ENCODE data around the gene ERC2.

Gene ERC2

DNA sequence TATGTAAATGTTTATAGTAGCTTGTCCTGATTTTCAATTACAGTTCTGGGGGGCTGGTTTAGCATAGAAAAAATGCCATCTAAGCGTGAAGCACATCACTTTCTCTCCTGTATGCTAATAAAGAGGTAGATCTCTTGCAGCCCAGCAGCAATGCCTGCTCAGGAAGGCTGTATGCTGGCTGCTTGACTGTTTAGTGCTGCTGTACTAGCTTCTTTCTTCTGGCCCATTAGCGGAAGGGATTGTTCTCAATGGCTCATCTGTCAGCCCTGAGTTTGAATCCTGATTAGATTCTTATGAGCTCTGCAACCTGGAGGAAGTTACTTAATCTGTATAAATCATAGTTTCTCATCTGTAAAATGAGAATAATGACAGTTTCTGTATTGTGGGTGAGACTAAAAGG, 478.9 kb downstream of the ERC2 start:
- DNase-seq (ENCODE audit: low read depth in 2 of 2), result no peak

DNA sequence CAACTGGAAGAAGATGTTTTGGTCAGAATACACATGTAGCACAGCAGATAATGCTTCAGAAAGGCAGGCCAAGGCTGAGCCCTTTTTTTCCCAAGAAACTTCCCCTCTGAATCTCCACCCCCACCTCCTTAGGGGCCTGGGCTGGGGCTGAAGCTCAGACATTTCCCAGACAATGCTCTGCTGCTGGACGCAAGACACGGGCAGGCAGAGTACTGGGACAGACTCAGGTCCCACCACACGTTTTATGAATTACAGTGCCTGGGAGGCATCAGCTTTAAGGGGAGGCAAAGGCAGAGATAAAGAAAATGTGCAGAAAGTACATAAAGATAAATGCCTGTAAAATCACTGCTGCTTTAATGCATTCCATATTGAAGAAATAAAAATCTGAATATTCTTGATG, 479.4 kb downstream of the ERC2 start:
- no peak for DNase-seq (ENCODE audit: low read depth in 2 of 2)

GRCh38 chr3:55984626-55985025, 483.6 kb downstream of the ERC2 start:
- DNase-seq (ENCODE audit: low read depth in 2 of 2), result no peak

DNA sequence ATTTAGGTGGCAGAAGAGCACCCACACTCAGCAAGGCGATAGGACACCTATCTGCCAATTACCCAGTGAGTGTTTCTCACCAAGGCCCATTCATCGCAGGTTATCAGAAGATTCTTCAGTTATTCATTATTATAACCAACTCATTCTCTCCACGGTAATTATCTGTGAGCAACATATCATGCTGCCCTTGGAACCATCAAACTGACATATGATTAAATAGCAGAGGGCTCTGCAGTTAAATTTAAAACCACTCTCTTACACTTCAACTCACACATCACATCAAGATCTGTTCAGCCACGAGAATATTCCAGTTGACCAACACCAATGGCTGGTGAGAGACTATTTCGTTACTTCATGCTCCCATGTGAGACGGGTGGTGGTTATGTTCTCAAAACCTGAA, 489.3 kb downstream of the ERC2 start:
- DNase-seq (ENCODE audit: low read depth in 2 of 2), result no peak

- no peak for DNase-seq (ENCODE audit: low read depth in 2 of 2)
Observed at GRCh38 chr3:55974421-55975165, 493.7 kb downstream of the ERC2 start.

GRCh38 chr3:55969634-55970033, 498.6 kb downstream of the ERC2 start:
- no peak for DNase-seq (ENCODE audit: low read depth in 2 of 2)

DNA sequence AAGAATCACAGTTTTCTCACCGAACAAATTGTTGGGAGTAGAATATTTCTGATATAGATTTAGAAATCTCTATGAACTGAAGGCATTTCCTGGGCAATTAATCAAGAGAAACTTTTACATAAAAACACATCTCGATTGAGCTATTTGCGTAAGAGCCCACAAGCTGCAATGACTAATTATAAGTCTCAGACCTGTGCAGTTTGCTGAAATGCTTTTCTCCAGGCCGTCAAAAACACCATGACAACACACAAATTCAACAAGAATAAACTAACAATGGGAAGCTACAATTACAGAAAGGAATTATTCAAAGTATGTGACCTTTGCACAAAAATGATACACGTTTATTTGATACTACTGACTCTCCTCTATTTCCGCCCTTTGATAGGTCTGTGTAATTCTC, 499.9 kb downstream of the ERC2 start:
- DNase-seq (ENCODE audit: low read depth in 2 of 2), result no peak

DNA sequence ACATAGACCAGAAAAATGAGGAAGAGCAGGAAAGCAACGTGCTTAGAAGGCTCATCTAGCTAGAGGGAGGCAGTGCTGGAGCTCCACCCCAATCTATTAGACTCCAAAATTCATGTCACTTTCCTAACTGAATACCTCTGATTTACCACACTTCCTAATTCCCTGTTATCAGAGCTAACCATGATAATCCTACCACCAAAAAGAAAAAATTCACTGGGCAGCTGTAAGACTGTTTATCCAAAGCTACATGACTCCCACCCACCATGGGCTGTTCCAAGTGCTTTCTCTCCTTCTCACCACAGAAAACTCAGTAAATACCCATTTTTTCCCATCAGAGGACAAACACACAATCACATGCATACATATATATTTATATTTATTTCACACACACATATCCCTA, 501.7 kb downstream of the ERC2 start:
- no peak for DNase-seq (ENCODE audit: low read depth in 2 of 2)

- no peak for DNase-seq (ENCODE audit: low read depth in 2 of 2)
Observed at GRCh38 chr3:55965776-55966175, 502.5 kb downstream of the ERC2 start.

GRCh38 chr3:55964491-55964985, 503.7 kb downstream of the ERC2 start:
- no peak for DNase-seq (ENCODE audit: low read depth in 2 of 2)

GRCh38 chr3:55963601-55964000, 504.7 kb downstream of the ERC2 start:
- no peak for DNase-seq (ENCODE audit: low read depth in 2 of 2)

DNA sequence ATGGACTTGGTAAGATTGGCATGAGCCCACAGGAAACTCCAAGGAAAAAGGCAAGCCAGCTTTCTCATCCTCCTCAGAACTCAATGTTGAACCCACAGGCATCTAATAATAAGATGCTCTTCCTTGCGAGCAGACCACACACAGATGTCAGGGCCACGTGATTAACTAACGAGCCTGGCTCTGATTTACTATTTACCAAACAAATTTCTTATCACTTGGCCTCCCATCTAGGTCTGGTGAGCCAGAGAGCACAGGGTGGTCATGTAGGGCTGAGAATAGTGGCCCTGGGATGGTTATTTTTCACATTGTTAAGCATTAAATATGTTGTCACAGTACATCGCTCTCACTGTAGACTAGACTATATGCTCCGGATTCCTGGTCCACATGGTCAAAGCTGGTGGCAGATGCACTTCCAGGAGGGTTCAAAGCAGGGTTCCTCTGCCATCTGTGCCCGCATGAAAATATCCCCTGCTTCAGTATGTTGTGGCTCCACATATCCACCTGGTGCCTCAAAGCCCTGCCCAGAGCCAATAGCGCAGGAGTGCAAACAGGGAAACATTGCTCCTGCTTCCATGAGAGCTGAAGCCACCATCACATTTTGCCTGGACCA, 508.7 kb downstream of the ERC2 start:
- no peak for DNase-seq (ENCODE audit: low read depth in 2 of 2)

DNA sequence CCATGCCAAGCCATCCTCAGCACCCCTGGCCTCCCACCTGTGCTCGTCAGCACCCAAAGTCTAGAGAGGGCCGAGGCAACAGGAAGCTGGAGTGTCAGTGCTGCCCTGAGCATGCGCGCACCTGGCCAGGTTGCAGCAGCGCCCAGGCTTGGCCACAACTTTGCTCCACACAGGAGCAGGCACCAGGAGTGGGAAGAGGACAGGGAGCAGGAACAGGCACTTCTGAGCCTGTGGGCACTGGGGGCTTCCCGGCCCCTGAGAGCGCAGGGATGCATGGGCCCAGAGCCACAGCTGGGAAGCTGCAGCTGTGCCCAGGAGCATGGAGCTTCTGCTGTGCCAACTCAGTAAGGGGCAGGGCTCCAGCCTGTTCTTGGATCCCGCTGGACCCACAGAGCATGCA, 509.7 kb downstream of the ERC2 start:
- DNase-seq (ENCODE audit: low read depth in 2 of 2), result no peak

GRCh38 chr3:55955891-55956477, 512.3 kb downstream of the ERC2 start:
- DNase-seq (ENCODE audit: low read depth in 2 of 2), result no peak

- no peak for DNase-seq (ENCODE audit: low read depth in 2 of 2)
Observed at GRCh38 chr3:55951388-55951787, 516.9 kb downstream of the ERC2 start.

GRCh38 chr3:55947406-55947805, 520.9 kb downstream of the ERC2 start:
- no peak for DNase-seq (ENCODE audit: low read depth in 2 of 2)

DNA sequence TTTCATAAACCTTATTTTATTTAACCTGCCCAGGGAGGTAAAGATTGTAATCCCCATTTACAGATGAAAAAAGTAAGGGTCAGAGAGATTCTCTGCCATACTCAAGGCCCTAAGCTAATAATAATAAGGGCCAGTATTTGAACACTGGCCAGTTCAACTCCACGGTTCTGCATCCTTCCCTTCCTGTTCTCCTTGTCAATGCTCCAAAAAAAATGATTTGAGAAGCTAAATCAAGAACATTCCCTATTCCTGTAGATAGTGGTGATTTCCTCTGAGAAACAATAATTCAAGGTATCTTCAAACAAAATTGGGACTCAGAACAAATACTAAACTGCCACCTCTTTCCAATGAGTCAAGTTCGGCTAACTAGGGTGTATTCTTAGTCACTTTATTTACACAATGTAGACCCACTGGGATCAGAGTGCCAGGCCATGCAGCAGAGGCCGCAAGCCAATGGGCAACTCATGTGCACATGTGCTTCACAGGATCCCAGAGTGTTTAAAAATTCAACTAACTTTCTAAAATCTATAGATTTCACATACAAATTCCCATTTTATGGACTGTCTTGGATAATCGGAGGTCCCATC, 521.6 kb downstream of the ERC2 start:
- no peak for DNase-seq (ENCODE audit: low read depth in 2 of 2)

DNA sequence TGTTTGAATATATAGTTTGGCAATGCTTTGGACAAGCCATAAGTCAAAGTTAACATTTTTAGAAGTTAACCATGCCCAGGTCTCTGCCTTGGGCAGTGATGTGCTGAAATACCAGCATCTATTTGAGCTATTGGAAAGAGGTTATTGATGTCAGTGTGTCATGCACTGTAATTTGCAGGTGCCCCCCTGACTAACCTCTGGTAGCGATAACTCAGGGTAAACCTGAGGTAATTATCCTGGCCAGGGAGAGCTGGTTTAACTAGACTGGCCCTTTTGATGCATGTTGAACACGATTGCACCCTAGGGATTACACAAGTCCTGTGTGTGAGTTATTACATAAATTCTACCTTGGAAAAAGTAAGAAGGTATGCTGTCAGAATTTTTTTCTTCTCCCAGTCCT, 525.4 kb downstream of the ERC2 start:
- no peak for DNase-seq (ENCODE audit: low read depth in 2 of 2)

DNA sequence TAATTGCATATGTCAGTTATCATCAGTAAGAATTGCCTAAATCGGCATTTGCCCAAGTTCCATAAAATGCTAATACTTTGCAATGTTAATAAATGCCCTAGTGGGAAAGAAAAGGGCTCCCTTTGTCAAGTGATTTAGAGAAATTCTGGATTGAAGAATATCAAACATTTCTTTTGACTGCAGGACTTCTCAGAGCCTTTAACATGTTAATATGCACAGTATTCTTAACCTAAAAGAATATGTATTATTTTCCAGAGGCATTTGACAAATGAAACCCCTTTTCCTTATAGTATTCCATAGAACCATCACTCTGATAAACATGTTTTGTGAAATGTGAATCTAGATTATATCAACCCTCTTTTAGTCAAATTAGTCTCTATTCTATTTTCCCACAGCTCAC, 529.0 kb downstream of the ERC2 start:
- DNase-seq (ENCODE audit: low read depth in 2 of 2), result no peak

GRCh38 chr3:55937301-55937700, 531.0 kb downstream of the ERC2 start:
- no peak for DNase-seq (ENCODE audit: low read depth in 2 of 2)

GRCh38 chr3:55936549-55937052, 531.7 kb downstream of the ERC2 start:
- no peak for DNase-seq (ENCODE audit: low read depth in 2 of 2)

- DNase-seq (ENCODE audit: low read depth in 2 of 2), result no peak
Observed at GRCh38 chr3:55935241-55935640, 533.0 kb downstream of the ERC2 start.

- DNase-seq (ENCODE audit: low read depth in 2 of 2), result no peak
Observed at GRCh38 chr3:55934771-55935170, 533.5 kb downstream of the ERC2 start.

Data from stimulated activated CD8-positive, alpha-beta memory T cell treated with anti-CD3 and anti-CD28 coated beads, Interleukin-2, amount 100 ng/mL, for 1 hour (primary cell).